Hepatic stellate cell (primary cell): ENCODE measurements around the gene ETV6.
A peak's percentile ranks its signal among the peaks of the same experiment; 100 is the strongest.

Experiments
- DNase-seq: peaks from one replicate; pipeline ENCODE4 v3.0.0; 2011; ENCODE audit warnings: low spot score

Gene ETV6

DNA sequence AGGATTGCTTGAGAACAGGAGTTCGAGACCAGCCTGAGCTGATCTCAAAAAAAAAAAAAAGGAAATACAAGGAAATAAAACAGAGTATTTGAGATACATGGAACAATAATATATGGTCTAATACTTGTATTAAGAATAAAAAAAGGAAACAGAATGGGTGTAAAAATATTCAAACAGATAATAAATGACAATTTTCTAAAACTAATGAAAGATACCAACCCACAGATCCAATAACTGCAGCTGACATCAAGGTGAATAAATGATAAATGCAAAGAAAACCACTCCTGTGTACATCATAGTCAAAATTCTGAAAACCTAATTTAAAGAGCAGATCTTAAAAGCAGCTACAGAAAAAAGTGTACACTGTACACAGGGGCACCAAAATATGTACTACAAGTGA, 4.1 kb upstream of the ETV6 start:
- no peak for DNase-seq

DNA sequence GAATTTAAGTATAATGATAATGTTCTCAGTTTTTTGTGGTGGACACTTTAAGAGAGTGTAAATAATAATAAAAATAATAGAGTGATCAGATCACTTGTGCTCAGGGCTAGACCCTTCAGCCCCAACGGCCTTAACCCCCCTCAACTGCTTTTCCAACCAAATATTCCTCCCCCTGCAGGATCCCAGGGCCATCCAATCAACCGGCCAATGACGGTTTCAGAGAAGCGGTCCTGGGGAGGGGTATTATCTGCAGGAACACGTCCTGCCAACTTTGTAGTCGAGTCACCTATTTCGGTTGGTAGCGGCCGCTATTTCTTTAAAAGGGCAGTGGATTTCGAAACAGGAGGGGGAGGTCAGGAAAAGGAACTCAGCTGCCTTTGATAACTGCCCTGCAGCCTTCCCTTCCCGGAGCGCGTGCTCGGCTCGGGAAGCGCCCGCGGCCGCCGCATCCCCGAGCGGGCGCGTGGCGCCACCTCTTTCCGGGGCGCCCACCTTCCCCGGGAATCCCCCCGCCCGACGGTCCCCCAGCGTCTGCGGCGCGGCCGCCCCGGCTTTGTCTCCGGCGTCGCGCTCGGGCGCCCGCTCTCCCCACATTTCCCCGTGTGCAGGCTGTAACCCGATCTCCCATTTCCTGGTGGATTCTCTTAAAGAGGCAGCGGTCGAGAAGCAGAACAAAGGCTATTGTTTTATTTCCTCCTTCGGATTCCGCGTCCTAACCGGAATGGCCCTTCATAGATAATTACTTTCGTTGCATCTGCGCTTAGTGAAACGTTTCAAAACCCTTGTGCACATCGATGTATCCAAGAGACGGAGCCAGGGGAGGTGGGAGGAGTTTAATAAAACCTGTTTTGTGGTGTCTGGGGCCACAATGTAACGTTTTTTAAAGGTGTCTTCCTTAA, 711 bp upstream of the ETV6 start:
- peak; percentile 86 for DNase-seq

DNA sequence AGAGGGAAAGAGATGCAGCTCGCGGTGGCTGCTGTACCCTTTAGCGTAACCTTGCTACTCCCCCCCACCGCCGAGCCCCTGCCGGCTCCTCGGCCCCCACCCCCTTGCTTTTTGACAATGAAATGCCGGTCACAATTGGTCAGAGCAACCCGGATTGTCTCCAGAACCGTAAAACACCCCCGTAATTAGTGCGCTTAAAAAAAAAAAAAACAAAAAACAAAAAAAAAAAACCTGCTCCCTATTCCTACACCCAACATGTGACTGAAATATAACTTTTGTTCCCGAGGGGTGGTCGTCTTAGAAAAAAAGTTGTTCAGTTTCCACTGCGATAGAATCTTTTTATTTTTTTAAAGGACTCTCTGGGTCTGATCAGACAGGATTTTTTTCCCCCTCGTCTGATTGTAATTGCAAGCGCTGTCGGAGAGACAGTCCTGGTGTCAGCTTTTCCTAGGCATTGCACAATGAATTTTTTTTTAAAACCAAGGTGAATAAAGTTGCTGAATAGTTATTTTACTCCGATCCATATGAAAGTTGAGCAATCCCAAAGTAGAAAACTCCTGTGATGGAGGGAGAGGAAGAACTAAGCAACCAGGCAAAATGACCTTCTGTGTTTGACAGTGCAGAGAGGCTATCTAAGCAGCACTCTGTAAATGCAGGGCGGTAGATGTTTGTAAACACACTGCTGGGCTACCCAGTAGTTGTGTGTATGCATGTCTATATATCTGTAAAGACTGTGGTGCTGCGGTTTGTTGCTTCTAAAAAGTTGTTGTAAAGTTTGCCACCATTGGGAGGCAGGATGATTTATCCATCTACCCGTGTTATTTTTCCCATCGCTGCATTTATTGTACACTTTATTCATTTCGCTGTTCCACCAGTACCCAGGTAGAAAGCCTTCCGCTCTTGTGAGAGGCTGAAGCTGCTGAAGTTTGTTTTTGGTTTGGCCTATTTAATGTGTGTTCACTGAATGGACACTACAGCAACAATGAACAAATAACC, 1.1 kb downstream of the ETV6 start:
- peak; percentile 16 for DNase-seq

DNA sequence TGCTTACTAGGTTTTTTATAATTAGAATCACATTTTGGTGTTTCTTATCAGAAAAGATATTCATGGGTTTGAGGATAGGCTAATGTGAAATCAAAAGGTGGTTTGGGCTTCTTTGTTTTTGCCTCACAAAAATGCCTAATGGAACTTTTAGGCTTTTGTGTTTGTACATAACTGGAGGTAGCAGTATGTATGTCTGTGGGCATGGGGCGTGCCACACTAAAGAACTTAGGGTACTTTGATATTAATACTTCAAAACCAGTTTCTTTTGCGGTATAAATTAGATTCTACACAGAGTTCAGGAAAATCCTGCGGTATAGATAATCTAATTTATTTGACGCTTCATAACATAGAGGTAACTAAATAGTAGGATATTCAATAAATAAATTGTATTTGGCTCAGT, 1.9 kb downstream of the ETV6 start:
- no peak for DNase-seq

DNA sequence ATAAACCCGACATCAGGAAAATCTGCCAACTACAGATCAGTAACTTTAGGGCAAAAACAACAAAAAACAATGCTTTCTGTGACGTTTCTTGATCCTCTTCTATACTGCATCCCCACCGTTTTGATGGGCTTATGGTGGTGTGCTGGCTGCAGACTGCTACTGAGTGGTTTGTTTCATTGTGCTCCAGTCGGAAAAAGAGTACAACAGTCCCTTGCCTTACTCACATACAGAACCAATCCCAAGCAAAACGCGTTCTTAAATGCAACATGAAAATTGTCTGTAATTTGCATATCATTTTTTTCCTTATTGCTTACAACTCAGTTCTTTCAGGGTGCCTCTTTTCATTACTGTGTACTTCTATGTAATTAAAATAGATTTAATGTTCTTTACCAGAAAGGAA, 2.3 kb downstream of the ETV6 start:
- no peak for DNase-seq

DNA sequence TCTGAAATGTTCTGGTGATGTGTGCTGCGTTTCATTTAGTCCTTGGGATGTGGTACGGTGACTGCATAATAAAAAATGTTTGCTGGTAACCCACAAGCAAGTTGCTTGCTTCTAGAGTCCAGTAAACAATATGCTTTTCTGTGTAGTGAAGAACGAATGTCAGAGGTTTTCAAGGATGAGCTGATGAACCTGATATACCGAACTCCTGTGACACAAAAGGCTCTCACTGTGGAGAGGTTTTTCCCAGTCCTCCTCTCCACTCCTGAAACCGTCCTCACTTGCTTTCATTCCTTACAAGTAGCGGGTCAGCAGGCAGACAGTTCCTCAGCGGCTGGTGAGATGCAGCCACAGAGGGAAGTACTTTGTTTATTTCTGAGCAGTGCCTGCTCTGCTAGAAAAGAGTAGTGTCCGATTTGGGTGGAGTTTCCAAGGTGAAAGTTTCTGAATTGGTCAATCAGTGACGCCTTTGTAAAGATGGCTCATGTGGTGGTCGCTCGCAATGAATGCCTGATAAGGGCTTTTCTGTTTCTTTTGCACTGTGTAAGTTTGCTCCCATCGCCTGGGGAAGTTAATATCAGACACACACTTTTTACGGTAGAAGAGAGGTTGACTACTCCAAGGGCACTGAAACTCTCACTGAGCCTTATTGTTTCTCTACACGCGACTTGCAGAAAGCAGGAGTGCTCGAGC, 3.0 kb downstream of the ETV6 start:
- peak; percentile 48 for DNase-seq

DNA sequence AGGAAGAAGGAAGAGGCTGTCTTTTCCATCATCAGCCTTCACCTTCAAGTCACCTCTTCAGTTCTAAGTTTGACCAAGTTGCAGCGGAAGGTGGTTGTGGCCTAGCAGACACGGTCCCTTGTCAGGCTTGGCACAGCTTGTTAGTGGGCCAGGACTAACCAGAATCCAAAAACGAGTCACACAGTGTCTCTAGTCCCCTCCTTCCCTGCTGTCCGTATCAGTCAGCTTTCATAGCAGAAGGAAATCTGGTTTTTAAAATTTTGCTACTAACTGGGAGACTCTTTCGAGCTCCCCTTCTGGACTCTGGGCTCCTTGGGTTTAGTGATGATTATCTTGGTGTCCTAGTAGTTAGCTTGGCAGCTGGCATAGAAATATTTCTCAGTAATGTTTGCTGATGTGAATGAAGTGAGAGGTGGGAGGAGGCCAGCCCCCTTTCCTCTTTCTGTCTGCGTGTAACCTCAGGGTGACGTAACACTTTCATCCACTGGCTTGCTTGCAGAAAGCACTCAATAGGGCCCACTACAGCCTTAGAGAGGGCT, 3.8 kb downstream of the ETV6 start:
- DNase-seq, result no peak

DNA sequence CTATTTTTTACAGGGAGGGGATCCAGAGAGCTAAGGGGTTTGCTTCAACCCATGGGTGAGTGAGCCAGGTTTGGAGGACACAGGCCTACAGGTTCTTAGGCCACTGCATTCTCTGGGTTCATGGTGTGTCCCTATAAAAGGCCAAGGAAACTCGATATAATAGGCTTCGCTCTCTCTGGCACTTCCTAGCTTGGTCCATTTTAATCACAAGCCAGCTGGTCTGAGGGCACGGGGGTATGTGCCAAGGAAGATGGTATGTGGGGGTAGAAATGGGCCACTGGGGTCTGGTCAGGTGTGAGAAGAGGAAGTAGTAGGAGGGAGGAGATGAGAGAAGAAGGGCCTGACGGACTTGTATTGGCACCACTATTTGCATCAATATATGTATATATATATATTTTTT, 4.9 kb downstream of the ETV6 start:
- no peak for DNase-seq

DNA sequence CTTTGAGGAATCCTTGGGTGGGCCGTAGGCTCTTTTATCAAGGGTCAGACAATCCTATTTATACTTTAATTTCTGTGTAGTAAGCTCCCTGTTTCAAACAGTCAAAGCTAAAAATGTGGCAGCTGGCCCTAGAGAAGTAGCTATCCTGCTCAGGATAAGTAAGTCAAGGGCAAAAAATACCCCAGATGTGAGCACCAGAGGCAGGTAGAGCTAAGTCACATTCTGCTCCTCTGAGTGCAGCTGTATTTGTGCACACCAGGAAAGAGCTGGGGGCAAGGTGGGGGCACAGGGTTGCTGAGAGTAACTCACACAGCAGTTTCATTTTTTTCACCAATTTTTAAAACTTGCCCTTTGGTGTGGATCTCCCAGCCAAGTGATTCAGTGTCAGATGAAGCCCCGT, 5.3 kb downstream of the ETV6 start:
- DNase-seq, result no peak

DNA sequence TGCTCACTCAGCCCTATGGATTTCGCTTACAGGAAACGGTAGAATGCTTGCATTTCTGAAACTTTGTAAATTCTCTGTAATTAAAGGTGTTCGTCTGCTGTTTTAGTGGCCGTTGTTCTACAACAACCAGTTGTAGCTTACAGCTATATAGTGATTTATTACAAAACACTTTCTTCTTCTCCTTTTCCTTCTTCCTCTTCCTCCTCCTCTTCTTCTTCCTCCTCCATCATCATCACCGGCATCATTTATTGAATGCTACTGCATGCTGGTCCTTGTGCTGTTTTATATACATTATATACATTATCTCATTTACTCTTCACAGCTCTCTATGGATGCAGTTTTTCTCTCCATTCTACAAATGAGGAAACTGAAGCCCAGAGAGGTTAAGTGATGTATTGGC, 6.4 kb downstream of the ETV6 start:
- DNase-seq, result no peak

DNA sequence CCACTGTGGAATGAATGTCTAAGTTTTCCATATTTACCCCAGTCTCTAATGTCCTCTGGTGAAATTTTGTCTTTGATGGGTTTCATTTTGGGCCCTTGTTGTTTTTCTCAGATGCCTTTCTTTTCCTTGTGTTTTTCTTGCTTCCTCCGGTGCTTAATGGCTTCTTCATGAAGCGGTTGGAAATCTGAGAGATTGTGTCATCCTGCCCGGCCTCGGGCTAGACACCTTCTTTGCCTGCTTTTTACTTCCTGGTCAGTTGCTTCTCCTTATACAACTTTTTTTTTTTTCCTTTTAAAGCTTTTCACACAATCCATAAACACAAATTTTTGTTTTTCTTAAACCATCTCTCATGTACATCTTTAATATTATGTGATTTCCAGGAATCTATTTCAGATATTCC, 7.1 kb downstream of the ETV6 start:
- no peak for DNase-seq

DNA sequence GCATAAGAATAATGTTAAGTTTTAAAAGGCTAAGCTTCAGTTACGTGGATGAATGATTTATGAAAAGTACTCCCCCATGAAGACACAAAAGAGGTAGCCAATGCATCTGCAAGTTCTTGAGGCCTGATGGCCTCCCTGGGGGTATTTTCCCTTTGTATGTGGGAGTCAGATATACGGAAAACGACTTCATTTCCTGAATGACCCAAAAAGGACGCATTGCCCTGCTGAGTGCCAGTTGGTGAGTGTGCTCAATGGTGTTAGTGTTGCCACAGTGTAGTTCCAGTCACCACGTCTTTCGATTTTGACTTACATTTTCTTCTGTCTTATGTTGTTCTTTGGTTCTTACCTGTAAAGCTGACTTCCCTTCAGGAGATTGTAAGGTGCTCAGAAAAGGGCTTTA, 8.0 kb downstream of the ETV6 start:
- DNase-seq, result no peak

DNA sequence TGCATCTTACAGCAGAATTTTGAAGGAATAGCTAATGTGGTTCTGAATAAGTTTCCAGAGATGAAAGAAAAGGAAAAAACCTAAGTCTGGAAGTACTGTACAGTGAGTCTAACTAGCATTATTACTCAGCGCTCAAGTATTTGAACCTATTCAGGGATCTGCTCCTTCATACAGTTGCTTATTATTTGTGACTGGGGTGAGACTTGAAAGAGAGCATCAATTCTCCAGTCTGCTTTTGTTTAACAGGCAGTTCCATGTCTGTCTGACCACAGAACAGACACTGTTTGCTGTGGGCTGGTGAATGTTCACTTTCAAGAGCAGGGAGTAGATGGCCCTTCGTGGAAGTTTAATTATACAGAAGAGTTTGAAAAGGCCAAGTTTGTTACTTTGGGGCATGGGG, 9.3 kb downstream of the ETV6 start:
- peak; percentile 43 for DNase-seq

DNA sequence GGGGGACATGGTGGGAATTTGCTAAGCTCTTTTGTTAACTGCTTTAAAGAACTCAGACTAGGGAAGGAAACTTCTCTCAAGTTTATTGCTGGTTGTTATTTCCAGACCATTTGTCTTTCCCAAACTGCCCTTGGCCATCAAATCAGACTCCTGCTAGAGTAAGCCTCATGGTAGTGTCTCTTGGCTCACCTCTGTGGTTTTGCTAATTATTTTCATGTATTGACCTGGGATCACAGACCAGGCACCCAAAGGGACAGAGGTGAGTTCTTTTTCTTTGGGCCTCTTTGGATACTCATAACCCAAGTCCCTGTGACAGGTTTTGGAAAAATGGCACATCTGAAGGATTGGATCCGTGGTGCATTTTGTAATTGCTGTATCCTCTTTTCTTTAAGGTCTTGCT, 11.2 kb downstream of the ETV6 start:
- no peak for DNase-seq

DNA sequence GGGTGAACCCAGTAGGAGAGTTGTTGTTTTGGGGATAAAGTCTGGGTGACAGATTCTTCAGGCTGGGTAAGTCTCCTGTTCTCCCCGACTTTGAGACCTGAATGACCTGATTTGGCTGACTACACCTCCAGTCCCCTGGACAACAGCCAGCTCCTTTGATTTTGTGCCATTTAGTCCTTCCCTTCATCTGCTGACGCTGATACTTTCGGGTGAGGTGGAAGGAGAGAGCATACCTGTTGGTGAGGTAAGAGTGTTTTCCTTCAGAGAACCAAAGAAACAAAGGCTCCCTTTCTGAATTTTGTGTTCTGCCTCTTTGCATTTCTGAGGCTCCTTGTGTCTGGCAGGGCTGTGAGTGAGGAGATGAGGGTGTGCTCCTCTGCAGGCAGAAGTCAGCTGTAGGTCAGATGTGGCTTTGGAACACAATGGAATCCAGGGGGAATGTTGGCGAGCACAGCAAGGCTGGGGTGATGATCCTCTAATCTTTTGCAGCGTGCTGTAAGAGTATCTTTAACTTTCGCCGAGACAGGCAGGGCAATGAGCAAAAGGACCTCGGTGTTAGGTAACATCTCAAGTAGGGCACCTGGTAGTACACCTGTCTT, 12.1 kb downstream of the ETV6 start:
- no peak for DNase-seq

DNA sequence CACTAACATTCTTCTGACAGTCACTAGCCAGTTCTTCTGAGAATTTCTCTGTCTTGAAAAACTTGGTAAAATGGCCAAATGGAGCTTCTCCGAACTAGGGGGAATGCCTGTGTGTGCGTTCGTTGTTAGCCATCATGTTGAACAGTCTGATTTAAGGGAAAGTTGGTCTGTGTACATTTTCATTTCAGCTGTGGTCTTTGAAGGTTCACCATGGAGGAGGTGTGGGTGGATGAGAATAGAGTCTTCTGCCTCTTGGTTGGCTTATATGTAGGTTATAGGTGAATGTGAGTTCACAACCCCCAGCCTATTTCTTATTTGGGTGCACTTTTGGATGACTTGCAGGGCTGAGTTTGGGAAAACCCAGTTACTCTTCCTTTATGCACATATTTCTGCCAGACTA, 12.9 kb downstream of the ETV6 start:
- no peak for DNase-seq

DNA sequence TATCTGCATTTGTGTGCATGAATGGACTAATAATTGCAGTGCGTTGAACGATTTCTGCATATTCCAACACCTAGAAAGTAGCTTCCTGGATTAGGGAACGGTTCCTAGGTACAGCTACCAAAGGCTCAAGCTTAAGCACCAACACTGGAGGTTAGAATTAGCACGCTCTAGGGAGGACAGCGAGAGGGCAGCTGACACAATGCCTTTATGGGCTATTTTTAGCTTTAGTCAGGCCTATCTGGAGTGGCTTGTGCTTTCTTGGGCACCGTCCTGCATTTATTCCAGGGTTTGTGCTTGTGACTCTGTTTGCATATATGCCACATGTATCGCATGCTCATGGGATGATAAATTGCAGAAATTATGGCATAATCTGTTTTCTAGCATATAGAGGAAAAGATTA, 13.7 kb downstream of the ETV6 start:
- no peak for DNase-seq

DNA sequence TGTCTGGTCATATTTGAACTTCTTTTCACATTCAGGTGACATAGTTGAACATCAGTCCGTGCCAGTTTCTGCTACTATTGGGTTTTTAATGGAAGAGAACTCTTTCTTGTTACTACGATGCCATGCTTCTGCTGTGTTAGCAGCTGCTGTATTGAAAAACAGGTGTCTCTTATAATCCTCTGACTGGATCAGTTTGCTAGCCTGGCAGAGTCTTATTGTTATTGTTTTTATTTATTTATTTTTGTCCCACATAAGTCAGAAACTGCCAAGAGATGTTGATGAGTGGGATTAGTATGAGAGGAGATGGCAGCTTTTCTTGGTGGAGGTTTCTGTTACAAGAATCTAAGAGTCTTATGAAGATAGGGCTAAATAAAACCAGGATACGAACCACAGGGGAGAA, 14.6 kb downstream of the ETV6 start:
- DNase-seq, result no peak

DNA sequence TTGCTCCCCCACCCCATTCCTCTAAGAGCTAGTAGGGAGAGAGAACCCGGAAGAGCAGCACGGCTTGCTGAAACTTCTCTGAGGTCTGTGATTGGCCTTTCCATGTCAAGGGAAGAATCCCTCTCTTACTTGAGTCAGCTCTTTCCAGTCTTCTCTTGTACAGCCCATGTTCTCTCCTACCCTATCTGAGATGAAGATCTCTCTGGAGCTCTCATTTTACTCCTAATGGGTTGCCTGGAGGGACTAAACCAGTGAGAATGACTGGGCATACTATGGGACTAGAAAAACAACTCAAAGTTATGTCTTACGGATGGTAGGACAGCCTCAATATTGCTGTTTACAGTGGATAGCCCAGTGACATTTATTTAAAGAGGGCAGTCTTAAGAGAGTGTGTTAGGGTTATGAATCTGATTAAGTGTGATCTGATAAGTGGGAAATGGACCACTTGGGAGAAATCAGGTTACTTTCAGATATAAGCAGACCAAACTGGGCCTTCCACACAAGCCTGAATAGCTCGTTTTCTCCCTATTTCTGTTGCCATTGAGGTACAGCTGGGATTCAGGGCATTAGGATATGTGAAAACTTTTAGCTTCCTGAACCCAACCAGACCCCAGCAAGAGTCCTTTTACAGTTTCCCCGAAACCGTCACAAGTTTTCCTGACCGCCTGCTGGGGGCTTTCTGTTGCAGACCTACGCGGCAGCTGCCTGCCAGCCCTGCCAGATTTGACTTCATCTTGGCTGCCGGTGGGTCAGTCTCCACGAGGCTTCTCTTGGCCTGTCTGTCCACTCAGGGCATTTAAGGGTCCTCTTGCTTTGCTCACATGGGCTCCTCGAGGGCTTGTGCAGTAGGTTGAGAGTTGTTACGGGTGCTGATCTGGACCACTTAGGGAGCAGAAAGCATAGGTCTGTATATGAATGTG, 16.9 kb downstream of the ETV6 start:
- DNase-seq, result no peak

DNA sequence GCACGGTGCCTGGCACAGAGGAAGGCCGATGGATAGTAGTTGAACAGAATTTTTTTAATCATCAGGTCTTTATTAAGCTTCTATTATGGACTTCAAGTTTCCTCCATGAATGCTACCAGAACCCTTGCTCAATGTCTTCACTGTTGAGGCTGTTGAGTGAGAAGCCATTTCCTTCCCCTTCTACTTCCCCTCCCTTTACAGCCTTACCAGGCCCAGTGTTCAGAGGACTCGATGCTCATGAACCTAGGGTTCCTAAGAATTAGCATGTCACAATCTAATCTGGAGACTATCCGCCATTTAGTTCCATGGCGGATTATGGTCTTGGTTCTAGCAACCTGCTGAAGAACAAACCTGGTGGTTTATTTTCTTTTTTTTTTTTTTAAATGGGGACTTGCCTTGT, 17.7 kb downstream of the ETV6 start:
- DNase-seq, result no peak

DNA sequence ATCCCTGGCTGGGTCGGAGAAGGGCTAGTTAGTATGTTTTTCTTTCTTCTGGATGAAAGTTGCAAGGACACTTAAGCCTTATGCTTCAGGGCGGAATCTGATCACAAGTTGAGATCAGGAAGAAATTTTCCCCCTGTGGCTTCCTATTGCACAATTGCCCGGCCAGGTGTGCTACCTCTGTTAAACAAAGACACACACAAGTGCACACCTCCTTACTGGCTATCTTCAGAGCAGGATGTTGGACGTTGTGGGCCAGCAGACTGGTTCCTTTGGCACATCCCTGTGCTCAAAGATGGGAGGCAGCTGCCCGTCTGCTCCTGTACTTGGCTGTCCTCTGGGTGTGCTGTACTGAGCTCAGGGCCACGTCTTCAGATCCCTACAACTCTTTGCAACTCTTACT, 19.1 kb downstream of the ETV6 start:
- no peak for DNase-seq
